Stimulated activated CD4-positive, alpha-beta T cell treated with anti-CD3 and anti-CD28 coated beads, Interleukin-4, amount 100 ng/mL, for 48 hours (primary cell): ENCODE results near the gene ZNF512B.
"Not testable (repeated sequence)": the region's sequence is repeated elsewhere in the genome, so short reads cannot be mapped to it uniquely, and the experiment has no call there.

Source experiments
- DNase-seq, 2 donors: peaks; one replicate each; pipeline ENCODE4 v3.0.0-alpha.2; 2020; ENCODE audit warnings: low read depth in 2 of 2

The ZNF512B gene

DNA sequence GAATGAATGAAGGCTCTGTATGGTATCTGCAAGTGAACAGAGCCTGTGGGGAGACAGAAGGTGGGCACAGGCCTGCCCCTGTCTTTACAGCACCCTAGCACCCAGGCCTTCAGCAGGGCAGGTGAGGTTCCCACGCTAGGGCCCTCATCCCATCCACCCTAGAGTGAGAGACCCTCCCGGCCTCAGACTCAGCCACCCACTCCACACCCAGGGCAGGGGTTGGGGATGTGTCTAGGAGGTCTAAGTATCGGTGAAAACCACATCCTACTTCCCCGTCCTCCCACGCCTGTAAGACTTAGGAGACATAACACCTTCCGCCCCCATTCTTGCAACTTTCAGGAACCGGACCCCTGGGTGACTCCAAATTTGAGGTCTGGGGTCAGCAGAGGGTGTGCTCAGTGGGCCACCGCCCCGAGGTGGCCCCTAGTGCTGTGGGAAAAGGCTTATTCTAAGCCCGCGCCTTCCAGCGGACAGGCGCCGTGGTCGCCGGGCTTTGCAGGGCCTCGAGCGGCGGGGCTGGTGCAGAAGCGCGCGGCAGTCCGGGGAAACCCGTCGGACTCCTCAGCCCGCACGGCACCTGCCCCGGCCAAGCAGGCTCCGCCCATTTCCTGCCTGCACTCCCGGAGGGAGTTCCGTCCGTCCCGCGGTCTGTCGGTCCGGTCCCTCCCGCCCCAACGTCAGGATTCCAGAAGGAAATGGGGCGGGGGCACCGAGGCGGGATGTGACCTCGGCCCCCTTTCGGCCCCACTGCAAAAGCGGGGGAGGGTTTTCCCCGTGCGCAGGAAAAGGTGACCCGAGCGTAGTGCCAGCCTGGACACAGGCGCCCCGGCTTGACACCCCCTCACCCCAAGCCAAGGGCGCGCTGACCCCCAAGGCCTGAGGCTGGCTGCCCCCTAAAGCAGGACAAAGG is 8.8 kb upstream of the ZNF512B start:
- peak; percentile 35 to 61 for DNase-seq

DNA sequence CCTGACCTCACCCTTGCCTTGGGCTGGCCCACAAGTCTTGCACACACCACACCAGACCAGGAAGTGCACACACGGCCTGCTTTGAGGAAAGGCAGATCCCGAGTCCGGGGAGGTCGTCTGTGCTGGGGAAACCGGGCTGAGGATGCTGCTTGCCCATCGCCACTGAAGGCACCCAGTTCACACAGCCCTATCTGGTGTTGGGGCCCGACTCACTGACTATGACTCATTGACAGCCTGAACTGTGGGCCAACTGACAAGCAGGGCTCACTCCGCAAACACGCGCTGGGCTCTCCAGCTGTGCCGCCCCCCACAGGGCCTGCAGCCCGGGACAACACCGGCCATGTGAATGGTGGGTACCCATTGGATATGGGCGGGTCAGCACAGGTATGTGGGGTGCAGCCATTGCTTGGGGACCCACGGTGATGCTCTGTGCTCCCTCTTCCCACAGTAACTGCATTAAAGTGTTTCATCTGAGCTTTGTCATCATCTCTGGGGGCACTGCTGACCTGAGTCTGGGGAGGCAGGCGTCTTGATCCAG is 8.1 kb upstream of the ZNF512B start:
- peak in 1 of 2 donors; percentile 38 for DNase-seq

DNA sequence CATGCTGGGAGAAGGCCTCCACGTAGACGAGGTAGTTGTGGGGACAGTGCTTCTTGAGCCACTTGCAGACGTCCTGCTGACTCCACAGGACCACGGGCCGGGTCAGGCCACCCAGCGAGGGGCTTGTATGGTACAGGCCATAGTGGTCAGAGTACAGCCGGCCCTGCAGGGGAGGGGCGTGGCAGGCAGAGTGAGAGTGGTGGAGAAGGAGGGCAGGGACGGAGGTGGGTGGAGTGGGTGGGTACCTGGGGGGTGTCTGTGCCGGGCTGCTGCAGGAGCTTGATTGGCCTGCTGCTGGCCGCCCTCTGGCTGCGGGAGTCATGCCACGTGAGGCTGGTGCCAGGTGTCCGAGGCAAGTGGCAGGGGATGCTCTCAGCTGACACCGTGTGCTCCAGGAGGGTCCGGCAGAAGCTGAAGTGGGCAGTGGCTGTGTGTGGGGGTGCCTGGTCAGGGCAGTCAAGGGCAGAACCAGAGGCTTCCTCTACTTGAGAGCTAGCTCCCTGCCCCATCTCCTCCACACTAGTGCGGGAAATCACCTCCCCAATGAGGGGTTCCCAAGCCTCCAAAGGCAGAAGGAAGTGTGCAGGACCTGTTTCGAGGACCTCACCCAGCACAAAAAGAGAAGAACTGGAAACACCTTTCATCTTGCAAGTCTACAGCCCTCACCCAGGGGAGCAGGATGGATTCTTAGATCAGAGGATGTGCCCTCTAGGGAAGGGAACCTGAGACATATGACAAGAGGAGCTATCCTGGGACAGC is 7.4 kb upstream of the ZNF512B start:
- no peak for DNase-seq

DNA sequence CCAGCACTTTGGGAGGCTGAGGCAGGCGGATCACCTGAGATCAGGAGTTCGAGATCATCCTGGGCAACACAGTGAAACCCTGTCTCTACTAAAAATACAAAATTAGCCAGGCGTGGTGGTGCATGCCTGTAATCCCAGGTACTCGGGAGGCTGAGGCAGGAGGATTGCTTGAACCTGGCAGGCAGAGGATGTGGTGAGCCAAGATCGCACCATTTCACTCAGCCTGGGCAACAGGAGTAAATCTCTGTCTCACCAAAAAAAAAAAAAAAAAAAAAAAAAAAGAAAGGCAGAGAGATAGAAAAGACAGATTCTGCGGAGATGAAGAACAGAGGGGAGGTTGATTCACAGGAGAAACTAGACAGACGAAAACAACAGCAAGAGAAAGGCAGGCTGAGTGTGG is 6.8 kb upstream of the ZNF512B start:
- not testable (repeated sequence) for DNase-seq

DNA sequence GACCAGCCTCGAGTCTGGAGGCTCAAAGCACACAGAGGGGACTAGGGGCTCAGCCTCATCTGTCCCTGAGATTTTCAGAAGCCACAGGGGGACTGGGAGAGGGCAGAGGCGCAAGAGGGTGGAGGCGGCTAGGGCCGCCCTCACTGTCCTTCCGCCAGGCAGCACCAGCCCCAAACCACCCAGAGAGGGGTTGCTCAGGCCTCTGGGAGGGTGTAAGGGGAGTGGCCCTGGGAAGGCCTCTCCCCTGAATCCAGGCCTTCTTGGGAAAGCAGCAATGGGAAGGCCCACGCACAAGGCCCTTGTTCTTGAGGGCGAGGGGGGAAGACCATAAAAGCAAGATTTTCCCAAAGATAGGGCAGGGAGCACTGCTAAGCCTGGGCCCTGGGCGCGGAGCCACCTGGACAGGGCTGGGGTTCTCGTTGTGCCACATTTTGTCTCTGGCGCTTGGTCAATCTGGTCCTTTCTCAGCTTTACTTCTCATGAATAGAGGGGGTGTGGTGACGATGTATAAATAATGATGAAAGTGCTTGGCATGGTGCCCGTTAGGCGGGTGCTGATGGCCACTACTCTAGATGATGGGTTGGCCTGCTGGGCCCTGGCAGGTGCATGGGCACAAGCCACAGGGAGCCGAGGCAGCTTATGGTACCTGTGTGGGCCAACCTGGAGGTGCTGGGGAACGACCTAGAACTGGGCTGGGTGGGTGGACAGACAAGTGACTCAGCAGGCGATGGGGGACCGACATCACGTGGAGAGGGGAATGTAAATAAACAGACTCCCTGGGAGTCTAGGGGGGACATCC is 4.9 kb upstream of the ZNF512B start:
- no peak for DNase-seq

DNA sequence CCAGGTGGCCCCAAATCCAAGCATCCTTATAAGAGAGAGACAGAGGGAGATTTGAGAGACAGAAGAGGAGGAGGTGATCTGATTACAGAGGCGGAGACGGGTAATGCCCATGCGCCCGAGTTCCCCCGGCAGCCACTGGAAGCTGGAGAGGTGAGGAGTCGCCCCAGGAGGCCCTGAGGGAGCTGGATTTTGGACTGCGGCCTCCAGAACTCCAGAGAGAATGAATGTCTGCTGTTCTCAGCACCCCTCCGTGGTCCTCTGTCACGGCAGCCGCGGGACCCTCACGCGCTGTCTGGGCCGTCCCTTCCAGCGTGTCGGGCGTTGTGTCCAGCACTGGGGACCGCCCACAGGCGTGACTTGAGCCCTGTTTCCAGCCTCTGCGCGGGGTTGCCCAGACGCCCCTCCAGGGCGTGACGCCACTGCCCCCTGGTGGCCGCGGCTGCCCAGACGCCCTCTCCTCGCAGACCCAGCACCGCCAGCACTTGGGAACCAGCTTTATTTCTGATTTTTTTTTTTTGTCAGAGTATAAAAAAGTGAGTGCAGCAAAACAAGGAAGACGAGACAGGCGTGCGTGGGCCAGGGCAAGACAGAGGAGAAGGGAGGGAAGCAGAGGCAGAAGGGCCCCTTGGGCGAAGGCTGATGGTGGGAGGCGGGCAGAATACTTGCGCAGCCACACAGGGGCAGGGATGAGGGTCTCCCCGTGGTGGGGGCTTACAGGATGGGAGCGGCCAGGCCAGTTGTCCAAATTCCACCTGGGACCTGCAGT is 4.1 kb upstream of the ZNF512B start:
- peak; percentile 68 to 76 for DNase-seq

DNA sequence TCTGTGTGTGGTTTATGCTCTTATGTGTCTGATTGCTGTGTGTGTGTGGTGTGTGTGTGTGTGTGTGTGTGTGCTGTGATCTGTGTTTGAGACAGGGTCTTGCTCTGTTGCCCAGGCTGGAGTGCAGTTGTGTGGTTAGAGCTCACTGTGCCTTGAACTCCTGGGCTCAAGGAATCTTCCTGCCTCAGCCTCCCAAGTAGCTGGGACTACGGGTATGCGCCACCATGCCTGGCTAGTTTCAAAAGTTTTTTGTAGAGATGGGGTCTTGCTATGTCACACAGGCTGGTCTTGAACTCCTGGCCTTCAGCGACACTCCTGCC is 3.4 kb upstream of the ZNF512B start:
- no peak for DNase-seq

DNA sequence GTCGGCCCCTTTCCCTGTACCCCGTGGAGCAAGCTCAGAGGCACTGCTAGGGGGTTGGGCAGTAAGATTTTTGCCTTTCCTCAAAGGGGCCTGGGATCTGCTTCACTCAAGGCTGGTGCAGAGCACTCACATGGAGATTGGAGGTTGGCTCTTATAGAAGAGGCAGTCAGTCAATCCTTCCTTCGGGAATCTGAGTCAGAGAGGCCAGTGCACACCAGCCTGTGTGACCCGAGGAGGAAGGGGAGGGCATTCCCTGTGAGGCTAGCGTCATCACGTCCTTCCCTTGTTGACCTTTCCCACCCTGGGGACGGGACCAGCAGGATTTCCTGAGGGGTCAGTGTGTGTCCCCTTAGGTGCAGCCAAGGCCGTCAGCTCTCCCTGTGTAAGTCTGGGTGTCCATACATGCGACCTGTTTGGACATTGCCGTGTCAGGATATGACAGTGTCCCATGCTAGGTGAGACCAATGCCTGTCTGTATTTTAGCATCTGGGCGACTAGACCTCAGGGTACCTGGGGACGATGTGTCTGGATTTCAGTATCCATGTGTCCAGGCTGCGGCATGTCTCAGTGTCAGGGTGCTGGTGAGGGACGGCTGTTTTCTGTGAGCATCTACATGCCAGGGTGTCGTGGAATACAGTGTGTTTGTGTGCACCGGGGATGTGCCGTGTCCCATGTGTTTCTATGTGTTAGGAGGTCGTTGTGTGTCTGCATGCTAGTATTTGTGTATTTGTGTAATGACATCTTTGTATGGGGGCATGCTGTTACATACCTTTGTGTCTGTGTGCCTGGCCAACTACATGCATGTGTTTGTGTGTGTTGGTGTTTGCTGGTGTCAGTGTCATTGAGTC is 2.8 kb upstream of the ZNF512B start:
- DNase-seq: no peak

DNA sequence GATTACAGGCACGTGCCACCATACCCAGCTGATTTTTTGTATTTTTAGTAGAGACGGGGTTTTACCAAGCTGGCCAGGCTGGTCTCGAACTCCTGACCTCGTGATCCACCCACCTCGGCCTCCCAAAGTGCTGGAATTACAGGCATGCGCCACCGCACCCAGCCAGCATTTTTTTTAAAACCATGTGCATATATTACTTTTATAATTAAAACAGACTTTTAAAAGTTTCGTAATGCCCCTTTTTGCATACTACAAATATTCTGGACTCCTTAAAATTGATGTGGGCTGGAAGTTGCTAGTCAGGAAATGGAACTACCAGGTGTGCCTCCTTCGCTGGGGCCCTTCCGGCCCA is 2.2 kb upstream of the ZNF512B start:
- DNase-seq: not testable (repeated sequence)

DNA sequence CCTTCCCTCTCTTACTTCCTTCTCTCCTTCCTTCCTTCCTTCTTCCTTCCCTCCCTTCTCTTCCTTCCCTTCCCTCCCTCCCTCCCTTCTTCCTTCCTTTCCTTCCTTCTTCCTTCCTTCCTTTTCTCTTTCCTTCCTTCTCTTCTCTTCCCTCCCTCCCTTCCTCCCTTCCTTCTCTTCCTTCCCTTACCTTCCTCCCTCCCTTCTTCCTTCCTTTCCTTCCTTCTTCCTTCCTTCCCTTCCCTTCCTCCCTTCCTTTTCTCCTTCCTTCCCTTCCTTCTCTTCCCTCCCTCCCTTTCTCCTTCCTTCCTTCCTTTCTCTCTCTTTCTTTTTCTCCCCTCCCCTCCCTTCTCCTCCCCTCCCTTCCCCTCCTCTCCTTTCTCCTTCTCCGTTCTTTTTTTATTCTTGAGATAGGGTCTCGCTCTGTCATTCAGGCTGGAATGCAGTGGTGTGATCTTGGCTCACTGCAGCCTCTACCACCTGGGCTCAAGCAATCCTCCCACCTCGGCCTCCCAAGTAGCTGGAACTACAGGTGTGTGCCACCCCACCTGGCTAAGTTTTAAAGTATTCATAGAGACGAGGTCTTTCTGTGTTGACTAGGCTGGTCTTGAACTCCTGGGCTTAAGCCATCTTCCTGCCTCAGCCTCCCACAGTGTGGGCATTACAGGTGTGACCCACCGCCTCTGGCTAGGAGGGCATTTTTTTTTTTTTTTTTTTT is 1.1 kb upstream of the ZNF512B start:
- no peak for DNase-seq

DNA sequence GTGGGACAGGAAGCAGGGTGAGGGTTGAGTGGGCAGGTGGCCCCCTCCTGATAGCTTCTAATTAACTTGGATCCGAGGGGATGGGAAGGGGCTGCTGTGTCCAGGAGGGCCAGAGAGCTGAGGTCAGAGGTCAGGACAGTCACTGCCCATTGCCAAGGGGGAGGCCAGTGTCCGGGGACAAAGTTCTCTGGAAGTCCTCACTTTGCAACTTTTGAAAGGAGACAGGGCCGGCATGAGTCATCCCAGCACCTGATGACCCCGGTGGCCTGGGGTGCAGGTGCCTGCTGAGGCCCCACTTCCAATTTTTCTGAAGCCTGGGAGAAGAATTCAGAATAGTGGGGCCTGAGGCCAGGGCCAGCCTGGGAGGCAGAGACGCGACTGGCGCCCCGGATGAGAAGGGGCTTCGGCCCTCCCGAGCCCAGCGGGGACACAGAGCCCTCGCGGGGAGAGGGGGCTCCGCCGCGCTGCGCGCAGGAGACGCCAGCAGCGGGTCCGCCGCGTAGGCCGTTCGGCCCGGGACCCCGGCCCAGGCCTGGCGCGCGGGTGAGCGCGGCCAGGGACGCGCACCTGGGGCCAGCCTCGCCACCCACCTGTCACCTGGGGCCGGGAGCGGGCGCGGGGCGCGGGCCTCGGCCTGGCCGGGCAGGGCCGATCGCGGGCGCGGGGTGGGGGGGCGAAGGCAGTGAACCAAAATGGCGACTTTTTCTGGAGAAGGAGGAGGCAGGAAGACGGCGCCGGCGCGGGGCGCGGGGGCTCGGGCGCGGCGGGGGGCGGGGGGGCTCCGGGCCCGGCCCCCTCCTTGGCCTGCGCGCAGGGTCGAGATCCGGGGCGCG is 586 bp downstream of the ZNF512B start:
- DNase-seq: no peak

DNA sequence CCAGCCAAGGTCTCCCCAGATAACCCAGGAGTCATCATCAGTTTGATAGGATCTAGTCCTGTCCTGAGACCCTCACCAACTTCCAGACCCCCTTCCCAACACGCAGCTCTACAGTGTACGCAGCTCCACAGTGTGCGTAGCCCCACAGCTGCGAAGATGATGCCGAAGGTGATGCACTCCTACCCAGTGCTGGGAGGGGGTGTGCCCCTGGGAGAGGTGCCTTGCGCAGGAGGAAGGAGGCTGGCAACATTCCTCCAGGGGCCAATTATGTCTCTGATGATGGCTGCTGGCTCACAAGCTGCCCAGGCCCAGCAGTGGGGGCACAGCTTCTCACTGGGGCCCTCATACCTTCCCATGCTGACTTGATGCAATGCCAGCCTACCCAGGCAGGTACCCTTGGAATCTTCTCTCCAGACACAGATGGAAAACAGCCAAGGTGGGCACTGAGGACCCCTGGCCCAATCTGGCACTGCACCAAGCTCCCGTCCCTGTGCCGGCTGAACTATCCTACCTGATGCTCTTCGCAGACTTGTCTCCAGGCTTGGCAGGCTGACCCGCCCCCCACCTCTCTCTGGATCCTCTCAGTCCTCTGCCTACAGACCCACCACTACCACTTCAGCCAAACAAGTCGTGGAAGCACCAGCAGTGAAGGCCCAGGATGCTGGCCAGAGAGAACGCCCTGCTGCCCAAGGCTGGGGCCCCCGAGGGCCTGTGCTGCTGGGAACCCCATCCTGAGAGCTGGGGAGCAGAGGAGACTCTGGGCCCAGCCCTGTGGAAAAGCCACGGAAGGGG is 1.4 kb downstream of the ZNF512B start:
- DNase-seq: no peak

DNA sequence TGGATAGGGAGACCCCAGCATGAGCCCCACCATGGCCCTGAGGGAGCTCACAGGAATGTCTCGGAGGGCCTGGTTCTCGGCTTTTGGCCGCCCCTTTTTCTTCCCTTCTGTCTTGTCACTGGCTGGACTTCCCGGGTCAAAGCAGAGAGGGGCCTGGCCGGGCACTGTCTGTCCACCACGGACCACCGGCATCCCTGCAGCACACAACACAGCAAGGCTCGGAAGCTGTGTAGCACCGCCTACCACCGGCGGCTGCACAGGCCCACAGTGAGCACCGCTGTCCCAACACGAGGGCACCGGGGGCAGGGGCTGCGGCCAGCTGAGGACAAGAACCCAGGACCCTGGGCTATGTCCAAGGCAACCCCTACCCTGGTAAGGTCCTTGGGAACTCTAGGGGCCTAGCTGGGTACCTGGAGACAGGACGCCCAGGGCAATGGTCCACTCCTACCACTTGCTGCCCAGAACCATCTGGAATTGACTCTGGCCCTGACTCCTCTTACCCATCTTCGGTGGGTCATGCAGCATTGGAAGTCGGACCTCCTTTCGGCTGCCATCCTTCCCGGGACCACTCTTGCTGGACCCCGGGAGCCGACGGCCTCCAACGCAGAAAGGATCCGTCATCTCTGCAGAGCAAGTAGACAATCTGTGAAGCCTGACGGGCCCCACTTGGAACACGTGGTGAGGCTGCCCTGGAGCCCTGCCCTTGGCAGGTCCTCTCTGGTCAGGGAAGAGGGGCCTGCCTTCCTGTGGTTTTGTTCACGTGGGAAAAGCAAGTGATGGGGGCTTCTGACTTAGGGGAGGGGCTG is 2.2 kb downstream of the ZNF512B start:
- DNase-seq: no peak

DNA sequence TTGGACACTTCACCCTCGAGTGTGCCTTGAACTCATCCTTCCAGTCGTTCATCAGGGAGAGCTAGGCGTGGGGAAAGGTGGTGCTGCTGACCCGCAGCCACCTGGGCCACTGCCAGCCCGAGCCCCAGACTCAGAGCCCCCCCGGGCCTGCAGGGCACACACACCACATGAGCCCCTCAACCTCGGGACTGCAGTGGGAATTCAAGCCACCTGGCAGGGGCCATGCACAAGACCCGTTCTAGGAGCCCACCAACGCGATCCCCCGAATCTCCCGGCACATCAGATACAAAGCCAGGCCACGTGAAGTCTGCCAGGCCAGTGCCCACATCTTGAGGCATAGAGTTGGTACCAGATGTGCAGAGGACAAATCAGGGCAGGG is 2.8 kb downstream of the ZNF512B start:
- no peak for DNase-seq

DNA sequence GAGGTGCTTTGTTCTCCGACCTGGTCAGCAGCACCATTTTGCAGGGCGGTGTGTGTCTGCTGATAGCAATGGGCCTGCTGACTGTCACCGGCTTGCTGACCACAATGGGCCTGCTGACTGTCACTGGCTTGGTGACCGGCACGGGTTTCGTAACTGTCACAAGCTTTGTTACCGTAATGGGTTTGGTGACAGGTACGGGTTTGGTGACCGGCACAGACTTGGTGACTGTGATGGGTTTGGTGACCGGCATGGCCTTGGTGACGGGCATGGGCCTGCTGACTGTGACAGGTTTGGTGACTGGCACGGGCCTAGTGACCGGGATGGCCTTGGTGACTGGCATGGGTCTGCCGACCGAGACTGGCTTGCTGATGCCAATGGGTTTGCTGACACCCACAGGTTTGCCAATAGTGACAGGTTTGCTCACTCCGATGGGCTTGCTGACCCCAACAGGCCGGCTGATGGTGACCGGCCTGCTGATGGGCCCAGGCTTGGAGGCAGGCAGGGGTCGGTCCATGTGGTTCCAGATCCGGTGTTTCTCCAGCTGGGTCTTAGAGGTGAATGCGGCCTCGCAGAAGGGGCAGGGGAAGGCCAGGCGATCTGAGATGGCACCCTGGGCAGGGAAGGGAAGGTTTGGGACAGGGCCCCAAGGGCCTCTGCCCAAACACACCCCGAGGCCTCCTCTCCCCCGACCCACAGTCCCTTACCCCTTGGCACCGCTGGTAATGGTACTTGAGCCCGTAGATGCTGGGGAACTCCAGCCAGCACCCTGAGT is 3.4 kb downstream of the ZNF512B start:
- no peak for DNase-seq

DNA sequence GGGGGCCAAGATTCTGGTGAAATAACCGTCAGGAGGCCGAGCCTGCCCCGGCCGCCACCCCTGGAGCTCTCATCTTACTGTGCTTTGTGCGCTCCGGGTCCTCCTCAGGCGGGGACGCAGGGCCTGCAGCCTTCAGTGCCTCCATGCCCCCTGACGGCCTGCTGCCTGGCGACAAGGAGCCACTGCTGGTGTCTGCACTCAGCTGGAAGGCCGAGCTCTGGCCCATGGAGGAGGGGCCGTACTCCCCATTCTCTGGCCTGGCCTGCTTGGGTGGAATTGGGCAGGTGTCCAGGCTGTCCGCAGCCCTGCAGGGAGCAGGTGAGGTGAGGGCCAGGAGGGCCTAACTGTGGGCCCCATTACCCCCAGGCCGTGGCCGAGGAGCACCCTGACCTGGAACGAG is 5.3 kb downstream of the ZNF512B start:
- no peak for DNase-seq
